ENCODE measurements around the gene OVAAL.
"Not testable (repeated sequence)": the region's sequence is repeated elsewhere in the genome, so short reads cannot be mapped to it uniquely, and the experiment has no call there.

Gene OVAAL

GRCh38 chr1:180540697-180541594 lies 17.8 kb upstream of the OVAAL start:
- FAIRE-seq (no peak), DNase-seq (ENCODE audit: insufficient read length, low spot score) (no peak)

GRCh38 chr1:180542113-180542837 lies 16.5 kb upstream of the OVAAL start:
- no peak for FAIRE-seq
- no peak for DNase-seq (ENCODE audit: insufficient read length, low spot score)

- DNase-seq (ENCODE audit: insufficient read length, low spot score) (no peak), FAIRE-seq (no peak)
Measured at GRCh38 chr1:180542838-180543145, 16.0 kb upstream of the OVAAL start.

GRCh38 chr1:180544050-180544449 lies 14.7 kb upstream of the OVAAL start:
- DNase-seq (ENCODE audit: insufficient read length, low spot score) (no peak), FAIRE-seq (no peak)

- no peak for FAIRE-seq
- DNase-seq (ENCODE audit: insufficient read length, low spot score): no peak
Measured at GRCh38 chr1:180545991-180546390, 12.8 kb upstream of the OVAAL start.

- no peak for DNase-seq (ENCODE audit: insufficient read length, low spot score)
- FAIRE-seq: no peak
Measured at GRCh38 chr1:180548686-180549317, 10.0 kb upstream of the OVAAL start.

- not testable (repeated sequence) for FAIRE-seq; DNase-seq (ENCODE audit: insufficient read length, low spot score)
Measured at GRCh38 chr1:180549770-180550169, 9.0 kb upstream of the OVAAL start.

GRCh38 chr1:180550241-180550640 lies 8.5 kb upstream of the OVAAL start:
- no peak for FAIRE-seq

GRCh38 chr1:180551997-180552396 lies 6.8 kb upstream of the OVAAL start:
- FAIRE-seq (no peak), DNase-seq (ENCODE audit: insufficient read length, low spot score) (no peak)

More at GRCh38 chr1:180550241-180550640, 8.5 kb upstream of the OVAAL start:
- DNase-seq (ENCODE audit: insufficient read length, low spot score): no peak

GRCh38 chr1:180553046-180553445 lies 5.7 kb upstream of the OVAAL start:
- DNase-seq (ENCODE audit: insufficient read length, low spot score); FAIRE-seq: not testable (repeated sequence)

GRCh38 chr1:180555411-180555810 lies 3.4 kb upstream of the OVAAL start:
- FAIRE-seq: no peak

GRCh38 chr1:180560200-180560867 lies 1.6 kb downstream of the OVAAL start:
- FAIRE-seq (no peak), DNase-seq (ENCODE audit: insufficient read length, low spot score) (no peak)

More at GRCh38 chr1:180555411-180555810, 3.4 kb upstream of the OVAAL start:
- DNase-seq (ENCODE audit: insufficient read length, low spot score): no peak

GRCh38 chr1:180560868-180561600 lies 2.3 kb downstream of the OVAAL start:
- FAIRE-seq (no peak), DNase-seq (ENCODE audit: insufficient read length, low spot score) (no peak)

GRCh38 chr1:180562640-180563025 lies 3.9 kb downstream of the OVAAL start:
- no peak for FAIRE-seq
- DNase-seq (ENCODE audit: insufficient read length, low spot score): no peak

- DNase-seq (ENCODE audit: insufficient read length, low spot score): no peak
Measured at GRCh38 chr1:180563026-180563827, 4.5 kb downstream of the OVAAL start.

GRCh38 chr1:180565121-180565871 lies 6.5 kb downstream of the OVAAL start:
- DNase-seq (ENCODE audit: insufficient read length, low spot score) (no peak), FAIRE-seq (no peak)

More at GRCh38 chr1:180563026-180563827, 4.5 kb downstream of the OVAAL start:
- no peak for FAIRE-seq

- no peak for FAIRE-seq
- no peak for DNase-seq (ENCODE audit: insufficient read length, low spot score)
Measured at GRCh38 chr1:180566026-180566425, 7.3 kb downstream of the OVAAL start.

- FAIRE-seq (no peak), DNase-seq (ENCODE audit: insufficient read length, low spot score) (no peak)
Measured at GRCh38 chr1:180566495-180566894, 7.7 kb downstream of the OVAAL start.

GRCh38 chr1:180567654-180568053 lies 8.9 kb downstream of the OVAAL start:
- no peak for DNase-seq (ENCODE audit: insufficient read length, low spot score)

More at GRCh38 chr1:180567654-180568053, 8.9 kb downstream of the OVAAL start:
- FAIRE-seq: no peak
